Activated CD4-positive, alpha-beta T cell treated with anti-CD3 and anti-CD28 coated beads, Interleukin-10, Interleukin-2, amounts not matched to agents 100 ng/mL and 50 ng/mL, durations not matched to agents 16 hours and 8 hours (primary cell): Measurements from ENCODE around the gene RAB23.

Source experiments
- DNase-seq: peaks from one replicate; pipeline ENCODE4 v3.0.0-alpha.2; 2020

RAB23 gene

GRCh38 chr6:57177545-57178265, 44.4 kb downstream of the RAB23 start:
- DNase-seq, result no peak

- no peak for DNase-seq
These were observed 47.6 kb downstream of the RAB23 start for GRCh38 chr6:57174511-57174907.

- DNase-seq, result peak; percentile 26
These were observed 48.1 kb downstream of the RAB23 start for GRCh38 chr6:57173886-57174510.

- peak; percentile 55 for DNase-seq
These were observed 48.8 kb downstream of the RAB23 start for GRCh38 chr6:57173056-57173885.

- DNase-seq, result peak; percentile 95
These were observed 49.7 kb downstream of the RAB23 start, which contains the start of gene BAG2 for GRCh38 chr6:57172136-57173055. Gene BAG2, plus strand, starts transcription at chr6:57172326. Its CDS starts 372 bp downstream, at chr6:57172698.

- no peak for DNase-seq
These were observed 57.0 kb downstream of the RAB23 start for GRCh38 chr6:57165080-57165479.

GRCh38 chr6:57163956-57164355, 58.2 kb downstream of the RAB23 start:
- no peak for DNase-seq

- no peak for DNase-seq
These were observed 59.6 kb downstream of the RAB23 start for GRCh38 chr6:57162516-57162915.

GRCh38 chr6:57162028-57162427, 60.1 kb downstream of the RAB23 start:
- no peak for DNase-seq

GRCh38 chr6:57159127-57159526, 63.0 kb downstream of the RAB23 start:
- peak; percentile 24 for DNase-seq

GRCh38 chr6:57158658-57159057, 63.4 kb downstream of the RAB23 start:
- DNase-seq, result peak; percentile 38

- DNase-seq, result peak; percentile 80
These were observed 73.9 kb downstream of the RAB23 start for GRCh38 chr6:57147955-57148858.

- no peak for DNase-seq
These were observed 74.7 kb downstream of the RAB23 start for GRCh38 chr6:57147401-57147800.

- no peak for DNase-seq
These were observed 78.4 kb downstream of the RAB23 start for GRCh38 chr6:57143690-57144089.

GRCh38 chr6:57142178-57142525, 80.0 kb downstream of the RAB23 start:
- DNase-seq, result no peak

- no peak for DNase-seq
These were observed 80.5 kb downstream of the RAB23 start for GRCh38 chr6:57141451-57142177.

GRCh38 chr6:57138026-57138425, 84.1 kb downstream of the RAB23 start:
- DNase-seq, result peak; percentile 33

GRCh38 chr6:57137350-57137749, 84.8 kb downstream of the RAB23 start:
- DNase-seq, result peak; percentile 80
